ENCODE measurements around the gene UBA52. TPM values are rescaled to one million over a fixed set of nuclear protein-coding genes. Genes with fewer than 3 reads are reported as not detected.

Gene UBA52
- total and polyA plus RNA-seq, 2 of the 13 experiments (the other 11 are each of a cell fraction or from before 2014, with no cell fraction given) = 959 to 1,782 TPM

DNA sequence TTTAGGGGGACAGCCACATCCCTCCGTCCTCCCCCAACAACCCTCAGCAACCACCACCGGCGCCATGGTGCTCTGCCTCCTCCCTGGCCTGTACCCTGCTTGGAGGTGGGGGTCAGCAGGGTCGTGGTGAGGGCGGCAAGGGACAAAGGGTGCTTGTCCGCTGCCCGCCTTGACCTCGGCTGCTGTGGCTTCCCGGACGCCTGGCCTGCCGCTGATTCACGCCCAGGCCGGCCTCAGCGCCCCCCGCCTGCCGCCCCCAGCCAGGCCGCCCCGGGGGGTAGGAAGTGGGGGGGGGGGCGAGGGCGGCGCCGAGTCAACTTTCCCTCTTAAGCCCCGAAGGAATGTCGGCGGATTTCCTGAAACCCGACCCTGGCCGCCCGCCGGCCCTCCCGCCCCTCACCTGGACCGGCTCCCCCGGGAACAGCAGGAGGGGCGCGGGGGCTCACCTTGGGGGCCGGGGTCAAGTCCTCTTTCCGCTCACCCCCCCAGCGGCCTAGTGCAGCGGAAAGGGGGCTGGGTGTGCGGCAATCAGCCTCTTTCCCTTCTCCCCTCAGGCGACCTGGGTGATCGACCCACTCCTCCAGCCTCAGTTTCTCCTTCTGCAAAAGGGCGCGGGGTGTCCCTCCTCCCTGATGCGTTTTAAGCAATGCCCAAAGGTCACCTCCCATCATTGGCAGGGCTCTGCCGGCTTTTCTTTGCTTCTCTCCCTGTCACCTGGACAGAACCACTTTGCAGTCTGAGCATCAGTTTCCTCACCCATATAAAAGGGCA lies 39.1 kb downstream of the UBA52 start (continued):
- peak; percentile 51 for TF ChIP-seq ELF3 (CRISPR knock-in tag; IDR thresholded peaks at IDR 0.05)
- peak; percentile 59; the same call in 1 of the 2 replicates for TF ChIP-seq SP4 (CRISPR knock-in tag; IDR thresholded peaks at IDR 0.05)
- peak; percentile 87 for TF ChIP-seq ERF (CRISPR knock-in tag; IDR thresholded peaks at IDR 0.05)
- TF ChIP-seq ZNF263 (CRISPR knock-in tag; IDR thresholded peaks at IDR 0.05) = peak; percentile 95
- peak; percentile 63 for TF ChIP-seq GATAD2A (CRISPR knock-in tag; IDR thresholded peaks at IDR 0.05)
- TF ChIP-seq, protein P1, sequence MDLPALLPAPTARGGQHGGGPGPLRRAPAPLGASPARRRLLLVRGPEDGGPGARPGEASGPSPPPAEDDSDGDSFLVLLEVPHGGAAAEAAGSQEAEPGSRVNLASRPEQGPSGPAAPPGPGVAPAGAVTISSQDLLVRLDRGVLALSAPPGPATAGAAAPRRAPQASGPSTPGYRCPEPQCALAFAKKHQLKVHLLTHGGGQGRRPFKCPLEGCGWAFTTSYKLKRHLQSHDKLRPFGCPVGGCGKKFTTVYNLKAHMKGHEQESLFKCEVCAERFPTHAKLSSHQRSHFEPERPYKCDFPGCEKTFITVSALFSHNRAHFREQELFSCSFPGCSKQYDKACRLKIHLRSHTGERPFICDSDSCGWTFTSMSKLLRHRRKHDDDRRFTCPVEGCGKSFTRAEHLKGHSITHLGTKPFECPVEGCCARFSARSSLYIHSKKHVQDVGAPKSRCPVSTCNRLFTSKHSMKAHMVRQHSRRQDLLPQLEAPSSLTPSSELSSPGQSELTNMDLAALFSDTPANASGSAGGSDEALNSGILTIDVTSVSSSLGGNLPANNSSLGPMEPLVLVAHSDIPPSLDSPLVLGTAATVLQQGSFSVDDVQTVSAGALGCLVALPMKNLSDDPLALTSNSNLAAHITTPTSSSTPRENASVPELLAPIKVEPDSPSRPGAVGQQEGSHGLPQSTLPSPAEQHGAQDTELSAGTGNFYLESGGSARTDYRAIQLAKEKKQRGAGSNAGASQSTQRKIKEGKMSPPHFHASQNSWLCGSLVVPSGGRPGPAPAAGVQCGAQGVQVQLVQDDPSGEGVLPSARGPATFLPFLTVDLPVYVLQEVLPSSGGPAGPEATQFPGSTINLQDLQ (CRISPR knock-in tag; IDR thresholded peaks at IDR 0.05) = 0 out of 2 replicates have a peak, but pooled peaks have one; percentile 45
- TF ChIP-seq ZNF383 (CRISPR knock-in tag; IDR thresholded peaks at IDR 0.05; ENCODE audit: borderline replicate concordance) = no peak
- peak; percentile 84 for TF ChIP-seq ZSCAN21 (CRISPR knock-in tag; IDR thresholded peaks at IDR 0.05; ENCODE audit: borderline replicate concordance)
- no peak for TF ChIP-seq NFIC (IDR thresholded peaks at IDR 0.05; ENCODE audit: low read length)
- TF ChIP-seq, protein P2, sequence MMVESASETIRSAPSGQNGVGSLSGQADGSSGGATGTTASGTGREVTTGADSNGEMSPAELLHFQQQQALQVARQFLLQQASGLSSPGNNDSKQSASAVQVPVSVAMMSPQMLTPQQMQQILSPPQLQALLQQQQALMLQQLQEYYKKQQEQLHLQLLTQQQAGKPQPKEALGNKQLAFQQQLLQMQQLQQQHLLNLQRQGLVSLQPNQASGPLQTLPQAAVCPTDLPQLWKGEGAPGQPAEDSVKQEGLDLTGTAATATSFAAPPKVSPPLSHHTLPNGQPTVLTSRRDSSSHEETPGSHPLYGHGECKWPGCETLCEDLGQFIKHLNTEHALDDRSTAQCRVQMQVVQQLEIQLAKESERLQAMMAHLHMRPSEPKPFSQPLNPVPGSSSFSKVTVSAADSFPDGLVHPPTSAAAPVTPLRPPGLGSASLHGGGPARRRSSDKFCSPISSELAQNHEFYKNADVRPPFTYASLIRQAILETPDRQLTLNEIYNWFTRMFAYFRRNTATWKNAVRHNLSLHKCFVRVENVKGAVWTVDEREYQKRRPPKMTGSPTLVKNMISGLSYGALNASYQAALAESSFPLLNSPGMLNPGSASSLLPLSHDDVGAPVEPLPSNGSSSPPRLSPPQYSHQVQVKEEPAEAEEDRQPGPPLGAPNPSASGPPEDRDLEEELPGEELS (CRISPR knock-in tag; IDR thresholded peaks at IDR 0.05) = peak; percentile 62
- TF ChIP-seq ZNF841 (CRISPR knock-in tag; IDR thresholded peaks at IDR 0.05; ENCODE audit: borderline replicate concordance) = no peak
- no peak for TF ChIP-seq ZNF484 (CRISPR knock-in tag; IDR thresholded peaks at IDR 0.05; ENCODE audit: borderline replicate concordance, low read depth)
- no peak for TF ChIP-seq SOX13 (IDR thresholded peaks at IDR 0.05)
- peak in 1 of 2 experiments; percentile 83; a peak in 2 of 4 replicates for TF ChIP-seq SOX13 (CRISPR knock-in tag; conservative IDR thresholded peaks at IDR 0.05 in 1 of 2, IDR thresholded peaks at IDR 0.05 in 1 of 2)
- 0 out of 2 replicates have a peak, but pooled peaks have one; percentile 14 for TF ChIP-seq FOXO1 (CRISPR knock-in tag; IDR thresholded peaks at IDR 0.05)
- TF ChIP-seq, protein P3, sequence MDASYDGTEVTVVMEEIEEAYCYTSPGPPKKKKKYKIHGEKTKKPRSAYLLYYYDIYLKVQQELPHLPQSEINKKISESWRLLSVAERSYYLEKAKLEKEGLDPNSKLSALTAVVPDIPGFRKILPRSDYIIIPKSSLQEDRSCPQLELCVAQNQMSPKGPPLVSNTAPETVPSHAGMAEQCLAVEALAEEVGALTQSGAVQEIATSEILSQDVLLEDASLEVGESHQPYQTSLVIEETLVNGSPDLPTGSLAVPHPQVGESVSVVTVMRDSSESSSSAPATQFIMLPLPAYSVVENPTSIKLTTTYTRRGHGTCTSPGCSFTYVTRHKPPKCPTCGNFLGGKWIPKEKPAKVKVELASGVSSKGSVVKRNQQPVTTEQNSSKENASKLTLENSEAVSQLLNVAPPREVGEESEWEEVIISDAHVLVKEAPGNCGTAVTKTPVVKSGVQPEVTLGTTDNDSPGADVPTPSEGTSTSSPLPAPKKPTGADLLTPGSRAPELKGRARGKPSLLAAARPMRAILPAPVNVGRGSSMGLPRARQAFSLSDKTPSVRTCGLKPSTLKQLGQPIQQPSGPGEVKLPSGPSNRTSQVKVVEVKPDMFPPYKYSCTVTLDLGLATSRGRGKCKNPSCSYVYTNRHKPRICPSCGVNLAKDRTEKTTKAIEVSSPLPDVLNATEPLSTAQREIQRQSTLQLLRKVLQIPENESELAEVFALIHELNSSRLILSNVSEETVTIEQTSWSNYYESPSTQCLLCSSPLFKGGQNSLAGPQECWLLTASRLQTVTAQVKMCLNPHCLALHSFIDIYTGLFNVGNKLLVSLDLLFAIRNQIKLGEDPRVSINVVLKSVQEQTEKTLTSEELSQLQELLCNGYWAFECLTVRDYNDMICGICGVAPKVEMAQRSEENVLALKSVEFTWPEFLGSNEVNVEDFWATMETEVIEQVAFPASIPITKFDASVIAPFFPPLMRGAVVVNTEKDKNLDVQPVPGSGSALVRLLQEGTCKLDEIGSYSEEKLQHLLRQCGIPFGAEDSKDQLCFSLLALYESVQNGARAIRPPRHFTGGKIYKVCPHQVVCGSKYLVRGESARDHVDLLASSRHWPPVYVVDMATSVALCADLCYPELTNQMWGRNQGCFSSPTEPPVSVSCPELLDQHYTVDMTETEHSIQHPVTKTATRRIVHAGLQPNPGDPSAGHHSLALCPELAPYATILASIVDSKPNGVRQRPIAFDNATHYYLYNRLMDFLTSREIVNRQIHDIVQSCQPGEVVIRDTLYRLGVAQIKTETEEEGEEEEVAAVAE (CRISPR knock-in tag; IDR thresholded peaks at IDR 0.05; ENCODE audit: borderline replicate concordance) = no peak
- 0 out of 2 replicates have a peak, but pooled peaks have one; percentile 19 for TF ChIP-seq ZNF616 (CRISPR knock-in tag; IDR thresholded peaks at IDR 0.05; ENCODE audit: low read depth)
- TF ChIP-seq HNRNPLL (IDR thresholded peaks at IDR 0.05; ENCODE audit: low read depth, low read length, poor library complexity, severe bottlenecking) = peak; percentile 35
- TF ChIP-seq ZNF7 (CRISPR knock-in tag; IDR thresholded peaks at IDR 0.05) = no peak
